ENCODE data around the gene VENTX.

Gene VENTX

GRCh38 chr10:133237588-133238465 is at the start of gene VENTX:
TSS of gene VENTX (plus strand) at chr10:133237855. CDS start at chr10:133237915, 60 bp downstream.
- no peak for DNase-seq

DNA sequence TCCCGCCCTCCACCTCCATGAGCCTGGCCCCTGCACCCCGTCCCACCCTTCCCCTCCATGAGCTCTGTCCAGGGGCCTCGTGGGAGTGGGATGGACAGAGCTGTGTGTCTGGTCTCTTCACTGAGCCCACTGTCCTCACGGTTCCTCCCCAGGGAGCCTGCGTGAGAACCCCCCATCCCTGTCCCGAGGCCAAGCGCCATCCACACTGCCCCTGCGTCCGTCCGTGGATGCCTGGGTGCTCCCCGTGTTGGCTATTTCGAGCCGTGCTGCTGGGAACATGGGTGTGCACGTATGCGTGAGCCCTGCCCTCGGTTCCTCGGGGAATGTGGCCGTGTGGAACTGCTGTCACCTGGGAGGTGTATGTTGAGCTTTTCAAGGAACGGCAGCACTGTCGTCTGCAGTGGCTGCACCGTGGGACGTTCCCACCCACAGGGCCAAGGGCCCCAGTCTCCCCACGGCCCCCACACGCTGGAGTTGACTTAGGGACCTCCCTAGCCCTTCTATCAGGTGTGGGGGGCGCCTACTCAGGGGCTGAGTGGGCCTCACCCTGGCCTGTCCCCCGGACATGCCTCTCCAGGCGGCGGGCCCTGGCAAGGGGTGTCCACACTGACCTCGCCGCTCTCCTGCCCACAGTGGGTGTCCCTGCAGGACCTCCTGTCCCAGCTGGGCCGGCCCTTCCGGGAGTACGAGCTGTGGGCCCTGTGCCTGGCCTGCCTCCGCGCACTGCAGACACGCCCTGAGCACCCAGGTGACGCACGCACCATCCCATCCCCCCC is 49.6 kb upstream of the VENTX start:
- no peak for DNase-seq

DNA sequence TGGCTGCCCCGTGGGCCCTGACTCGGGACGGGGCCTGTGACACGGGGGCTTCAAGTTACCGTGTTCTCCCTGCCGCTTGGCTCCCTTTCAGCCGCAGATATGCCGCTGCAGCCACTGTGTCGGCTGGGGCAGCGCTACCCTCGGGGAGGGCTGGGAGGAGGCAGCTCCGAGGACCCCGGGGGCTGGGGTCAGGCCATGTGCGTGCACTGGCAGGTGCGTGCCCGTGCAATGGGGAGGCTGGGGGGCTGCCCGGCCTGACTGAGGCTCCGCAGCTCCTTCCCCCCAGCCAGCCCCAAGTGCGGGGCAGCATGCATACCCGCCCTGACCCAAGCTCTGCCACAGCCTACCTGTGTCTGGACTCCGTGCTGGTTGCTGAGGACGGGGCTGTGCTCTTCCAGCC is 48.4 kb upstream of the VENTX start:
- no peak for DNase-seq

- DNase-seq: no peak
Observed at GRCh38 chr10:133189726-133190125, 47.9 kb upstream of the VENTX start.

- DNase-seq: no peak
Observed at GRCh38 chr10:133190225-133190624, 47.4 kb upstream of the VENTX start.

GRCh38 chr10:133191651-133192050 is 46.0 kb upstream of the VENTX start:
- no peak for DNase-seq

DNA sequence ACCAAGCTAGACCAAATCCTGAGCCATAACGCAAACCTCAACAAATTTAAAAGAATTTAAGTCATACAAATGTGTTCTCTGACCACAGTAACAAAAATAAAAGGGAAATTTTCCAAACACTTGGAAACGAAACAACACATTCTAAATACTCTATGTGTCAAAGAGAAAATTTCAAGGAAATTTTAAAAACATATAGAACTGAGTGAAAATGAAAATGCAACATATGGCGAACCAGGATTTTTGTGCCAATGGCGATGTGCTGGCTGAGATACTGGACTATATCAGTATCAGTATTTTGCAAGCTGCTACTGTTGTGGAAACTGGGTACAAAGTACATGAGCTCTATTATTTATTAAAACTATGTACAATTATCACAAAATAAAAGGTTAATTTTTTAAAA is 43.5 kb upstream of the VENTX start:
- no peak for DNase-seq

DNA sequence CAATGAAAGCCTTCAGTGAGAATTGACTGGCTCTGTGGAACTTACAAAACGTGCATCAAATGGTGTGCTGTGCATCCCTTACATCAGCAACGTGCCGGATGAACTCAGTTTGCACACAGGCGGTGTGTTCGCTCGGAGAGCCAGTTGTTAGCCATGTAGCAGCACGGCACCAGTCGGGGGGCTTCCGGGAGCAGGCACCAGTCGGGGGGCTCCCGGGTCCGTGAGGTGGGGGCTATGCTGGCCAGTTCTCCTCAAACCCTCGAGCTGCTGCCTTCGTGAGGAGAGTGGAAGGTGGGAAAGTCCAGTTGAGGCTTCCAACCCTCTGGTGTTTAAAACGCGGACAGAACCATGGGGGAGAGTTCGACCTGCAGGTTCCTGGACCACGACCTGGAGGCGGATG is 42.6 kb upstream of the VENTX start:
- no peak for DNase-seq

DNA sequence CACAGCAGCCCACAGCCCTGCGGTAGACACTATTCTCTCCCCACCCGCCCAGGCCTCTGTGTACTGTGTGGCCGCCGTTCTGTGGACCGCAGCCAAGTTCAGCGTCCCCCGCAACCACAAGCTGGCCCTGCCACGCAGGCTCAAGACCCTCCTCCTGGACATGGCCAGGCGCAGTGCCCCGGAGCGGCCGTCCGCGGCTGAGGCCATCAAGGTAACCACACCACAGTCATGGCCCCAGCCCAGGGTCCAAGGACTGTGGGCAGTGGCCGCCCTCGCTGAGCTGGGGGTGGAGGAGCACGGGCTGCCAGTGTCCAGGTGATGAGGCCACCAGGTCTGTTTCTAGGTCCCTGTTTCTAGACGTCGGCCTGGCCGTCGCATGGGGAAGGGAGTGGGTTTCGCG is 42.0 kb upstream of the VENTX start:
- no peak for DNase-seq

DNA sequence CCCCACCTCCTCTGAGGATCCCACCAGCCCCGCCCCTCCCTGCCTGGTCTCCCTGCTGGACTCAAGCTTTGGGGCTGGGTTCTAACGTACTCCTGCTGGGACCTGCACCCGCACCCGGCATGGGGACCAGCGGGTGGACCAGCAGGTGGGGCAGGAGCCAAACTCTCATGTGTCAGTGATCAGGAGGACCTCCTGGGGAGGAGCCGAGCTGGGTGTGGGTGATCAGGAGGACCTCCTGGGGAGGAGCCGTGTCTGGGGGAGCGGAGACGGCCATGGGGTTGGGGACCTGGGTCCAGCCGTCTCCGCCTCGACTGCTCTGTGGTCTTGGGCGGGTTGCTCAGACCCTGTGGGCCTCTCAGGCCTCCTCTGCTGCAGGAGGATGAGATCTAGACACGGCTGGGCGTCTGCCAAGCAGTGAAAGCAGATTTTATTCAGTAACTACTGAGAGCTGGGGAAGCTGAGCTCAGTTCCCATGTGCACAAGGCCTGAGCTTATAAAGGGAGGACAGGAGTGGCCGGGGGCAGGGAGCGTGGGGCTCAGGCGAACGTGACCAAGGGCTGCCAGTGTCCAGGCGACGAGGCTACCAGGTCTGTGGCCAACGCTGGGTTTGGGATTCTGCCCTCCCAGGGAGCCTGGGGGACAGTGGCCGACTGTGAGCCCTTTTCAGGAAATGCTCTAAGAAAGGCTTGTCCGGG is 41.3 kb upstream of the VENTX start:
- no peak for DNase-seq

- DNase-seq: no peak
Observed at GRCh38 chr10:133196936-133197758, 40.5 kb upstream of the VENTX start.

DNA sequence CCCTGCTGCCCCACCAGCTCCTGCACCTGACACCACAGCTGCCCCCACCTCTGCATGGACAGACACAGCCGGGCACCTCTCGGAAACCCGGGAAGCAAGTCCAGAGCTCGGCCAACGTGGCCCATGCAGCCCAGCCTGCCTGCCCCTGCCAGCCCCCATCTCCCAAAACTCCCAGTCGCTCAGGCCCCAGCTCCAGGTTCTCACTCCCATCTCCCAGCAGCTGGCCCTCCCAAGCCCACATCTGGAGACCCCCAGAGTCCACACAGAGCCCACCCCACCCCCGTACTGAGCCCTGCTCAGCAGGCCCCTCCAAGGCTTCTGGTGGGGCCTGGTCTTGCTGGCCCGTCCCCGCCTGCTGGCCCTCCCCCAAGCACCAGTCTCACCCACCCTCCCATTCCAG is 39.9 kb upstream of the VENTX start:
- no peak for DNase-seq

DNA sequence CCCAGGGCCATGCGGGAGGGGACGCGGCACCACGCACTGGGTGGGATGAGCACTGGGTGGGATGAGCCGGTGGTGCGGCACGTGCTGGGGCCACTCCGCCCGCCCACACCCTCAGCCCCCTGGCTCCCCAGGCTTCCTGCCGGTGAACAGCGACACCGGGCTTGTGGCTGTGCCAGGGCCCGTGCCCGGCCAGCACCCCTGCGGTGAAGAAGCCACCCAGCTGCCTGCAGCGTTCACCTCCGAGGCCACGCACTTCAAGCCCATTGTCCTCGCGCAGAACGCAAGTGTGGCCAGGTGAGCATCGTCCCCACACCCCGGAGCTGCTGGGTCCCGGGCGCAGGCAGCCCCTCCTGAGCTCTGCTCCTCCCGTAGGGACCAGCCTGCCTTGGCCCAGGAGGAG is 39.4 kb upstream of the VENTX start:
- DNase-seq: no peak

GRCh38 chr10:133198621-133199487 is 38.8 kb upstream of the VENTX start:
- DNase-seq: no peak

DNA sequence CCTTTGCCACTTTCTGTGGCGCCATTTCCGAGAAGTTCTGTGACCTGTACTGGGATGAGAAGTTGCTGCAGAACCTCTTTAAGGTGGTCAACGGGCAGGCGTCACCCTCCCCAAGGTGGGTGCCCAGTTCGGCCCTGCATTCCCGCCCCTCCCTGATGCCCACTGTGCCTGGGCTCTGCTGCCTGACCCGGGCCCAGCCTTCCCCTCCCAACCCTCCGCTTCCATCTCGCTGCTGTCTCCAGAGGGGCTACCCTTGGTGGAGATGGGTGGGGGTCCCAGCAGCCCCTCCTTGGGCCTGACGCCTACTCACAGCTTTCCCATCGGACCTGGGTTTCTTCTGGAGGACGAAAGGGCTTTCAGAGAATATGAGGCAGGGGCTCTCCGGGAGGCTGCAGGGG is 38.2 kb upstream of the VENTX start:
- DNase-seq: no peak

- DNase-seq: no peak
Observed at GRCh38 chr10:133199992-133200611, 37.6 kb upstream of the VENTX start.

DNA sequence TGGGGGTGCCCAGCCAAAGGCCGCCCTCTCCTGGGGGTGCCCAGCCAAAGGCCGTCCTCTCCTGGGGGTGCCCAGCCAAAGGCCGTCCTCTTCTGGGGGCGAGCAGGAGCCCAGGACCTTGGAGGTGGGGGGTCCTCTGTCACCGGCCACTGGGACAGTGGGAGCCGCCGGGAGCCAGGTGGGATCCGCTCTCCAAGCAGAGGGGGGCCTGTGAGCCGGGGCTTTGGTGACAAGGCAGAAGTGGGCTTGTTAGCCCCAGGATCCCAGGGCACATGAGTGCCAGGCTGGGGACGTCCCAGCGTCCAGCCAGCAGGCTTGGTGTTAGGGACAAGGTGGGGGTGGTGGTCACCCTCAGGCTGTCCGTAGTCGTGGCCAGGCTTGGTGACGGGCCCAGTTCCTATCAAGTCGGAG is 37.0 kb upstream of the VENTX start:
- DNase-seq: no peak

DNA sequence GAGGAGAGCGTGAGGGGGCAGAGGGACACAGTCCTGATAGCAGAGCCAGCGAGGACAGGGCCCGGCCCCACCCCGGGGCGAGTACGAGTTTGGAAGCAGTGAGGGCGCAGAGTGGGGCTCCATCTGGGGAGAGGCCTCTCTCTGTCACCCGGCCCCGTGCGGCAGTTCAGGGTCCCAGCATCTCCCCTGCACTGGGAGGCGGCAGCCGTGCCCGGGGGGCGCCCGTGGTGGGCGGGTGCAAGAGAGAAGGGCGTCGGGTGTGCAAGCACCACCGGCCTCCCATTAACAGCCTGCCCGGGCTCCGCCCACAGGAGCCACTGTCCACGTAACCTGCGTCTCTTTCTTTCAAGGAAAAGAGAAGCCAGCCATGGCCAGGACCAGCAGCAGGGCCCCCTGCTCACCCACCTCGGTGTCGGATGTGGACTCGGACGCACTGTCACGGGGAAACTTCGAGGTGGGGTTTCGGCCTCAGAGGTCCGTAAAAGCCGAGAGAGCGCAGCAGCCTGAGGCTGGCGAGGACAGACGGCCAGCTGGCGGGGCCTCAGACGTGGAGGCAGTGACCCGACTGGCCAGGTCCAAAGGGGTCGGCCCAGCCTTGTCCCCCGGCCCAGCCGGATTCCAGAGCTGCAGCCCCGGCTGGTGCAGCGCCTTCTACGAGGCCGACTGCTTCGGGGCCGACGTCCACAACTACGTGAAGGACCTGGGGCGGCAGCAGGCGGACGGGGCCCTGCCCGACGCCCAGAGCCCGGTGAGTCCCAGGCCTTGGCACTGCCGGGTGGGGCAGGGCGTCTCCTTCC is 36.3 kb upstream of the VENTX start:
- no peak for DNase-seq

- no peak for DNase-seq
Observed at GRCh38 chr10:133201948-133202725, 35.5 kb upstream of the VENTX start.

Measured in NCI-H510A (cell line).